HG02938 (cell line): Measurements from ENCODE around the gene RNU7-1.

Experiments
- ATAC-seq: cut with Tn5 transposase; IDR thresholded peaks from one replicate; pipeline ENCODE4 v1.9.1; 2021; ENCODE audit warnings: mild to moderate bottlenecking, moderate library complexity; ENCODE audit not compliant: unreplicated experiment

The RNU7-1 gene

DNA sequence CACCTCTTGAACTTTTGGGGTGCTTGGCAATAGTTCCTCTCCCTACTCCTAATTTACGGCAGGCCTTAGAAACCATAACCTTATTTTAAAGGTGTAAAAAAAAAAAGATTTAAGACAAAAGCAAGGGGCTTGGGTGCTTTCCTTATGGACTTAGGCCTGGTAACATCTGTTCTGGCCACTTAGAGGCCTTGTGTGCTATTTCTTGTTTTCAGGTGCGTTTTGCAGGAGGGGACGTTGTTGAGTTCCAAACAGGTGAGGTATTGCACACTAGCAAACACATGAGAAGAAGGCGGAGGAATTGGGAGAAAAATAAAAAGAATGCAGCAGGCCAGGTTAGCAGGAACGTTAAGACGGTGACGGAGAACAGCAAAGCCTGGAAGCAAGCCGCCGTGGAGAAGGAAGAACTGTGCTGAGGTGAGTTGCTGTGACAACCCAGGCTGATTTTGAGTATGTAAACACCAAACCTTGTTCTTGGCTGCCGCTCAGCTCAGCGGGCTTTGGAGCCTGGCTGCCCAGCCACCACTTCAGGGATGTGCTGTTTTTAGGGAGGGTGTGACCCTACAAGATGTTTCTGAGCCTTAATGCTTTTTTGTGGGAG, 44.4 kb downstream of the RNU7-1 start:
- no peak for ATAC-seq
